Measurements from ENCODE around the gene CD300E.

The CD300E gene

DNA sequence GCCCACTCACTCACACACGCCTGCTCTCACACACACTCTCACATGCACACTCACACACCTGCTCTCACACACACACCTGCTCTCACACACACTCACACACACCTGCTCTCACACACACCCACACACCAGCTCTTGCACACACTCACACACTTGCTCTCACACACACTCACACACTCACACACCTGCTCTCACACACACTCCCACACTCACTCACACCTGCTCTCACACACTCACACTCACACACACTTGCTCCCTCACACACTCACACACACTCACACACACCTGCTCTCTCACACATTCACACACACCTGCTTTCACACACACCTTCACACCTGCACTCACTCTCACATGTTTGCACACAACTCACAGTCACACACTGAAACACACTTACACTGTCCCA, 60.2 kb downstream of the CD300E start:
- no peak for DNase-seq (ENCODE audit: low read depth, low spot score)
- H3K4me3 ChIP-seq (ENCODE audit: low read depth, low read length) = no peak overlapping the region
- TF ChIP-seq, protein P1, sequence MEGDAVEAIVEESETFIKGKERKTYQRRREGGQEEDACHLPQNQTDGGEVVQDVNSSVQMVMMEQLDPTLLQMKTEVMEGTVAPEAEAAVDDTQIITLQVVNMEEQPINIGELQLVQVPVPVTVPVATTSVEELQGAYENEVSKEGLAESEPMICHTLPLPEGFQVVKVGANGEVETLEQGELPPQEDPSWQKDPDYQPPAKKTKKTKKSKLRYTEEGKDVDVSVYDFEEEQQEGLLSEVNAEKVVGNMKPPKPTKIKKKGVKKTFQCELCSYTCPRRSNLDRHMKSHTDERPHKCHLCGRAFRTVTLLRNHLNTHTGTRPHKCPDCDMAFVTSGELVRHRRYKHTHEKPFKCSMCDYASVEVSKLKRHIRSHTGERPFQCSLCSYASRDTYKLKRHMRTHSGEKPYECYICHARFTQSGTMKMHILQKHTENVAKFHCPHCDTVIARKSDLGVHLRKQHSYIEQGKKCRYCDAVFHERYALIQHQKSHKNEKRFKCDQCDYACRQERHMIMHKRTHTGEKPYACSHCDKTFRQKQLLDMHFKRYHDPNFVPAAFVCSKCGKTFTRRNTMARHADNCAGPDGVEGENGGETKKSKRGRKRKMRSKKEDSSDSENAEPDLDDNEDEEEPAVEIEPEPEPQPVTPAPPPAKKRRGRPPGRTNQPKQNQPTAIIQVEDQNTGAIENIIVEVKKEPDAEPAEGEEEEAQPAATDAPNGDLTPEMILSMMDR (IDR thresholded peaks at IDR 0.05; ENCODE audit: low read depth, low read length) = no peak
- in situ Hi-C loops (cut with HindIII; ENCODE audit: low sequenced_read_pairs) = no loop called here

DNA sequence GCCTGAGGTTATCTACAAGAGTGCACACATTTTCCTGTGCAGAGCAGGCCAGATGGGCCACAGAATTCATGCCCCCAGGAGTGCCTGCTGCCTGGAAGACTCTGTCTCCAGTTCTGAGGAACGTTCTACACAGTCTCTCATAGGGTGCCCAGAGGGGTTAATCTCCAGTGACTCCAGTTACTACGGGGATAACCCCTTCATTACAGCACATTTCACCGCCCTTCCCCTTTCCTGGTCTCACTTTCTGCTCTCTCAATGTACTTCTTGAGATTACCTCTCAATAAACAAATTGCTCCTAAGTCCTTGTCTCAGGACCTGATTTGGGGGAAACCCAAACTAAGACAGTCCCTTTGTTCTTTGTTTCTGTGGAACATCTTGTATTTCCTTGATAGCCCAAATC, 62.0 kb downstream of the CD300E start:
- in situ Hi-C loops (cut with HindIII; ENCODE audit: low sequenced_read_pairs) = no loop called here
- no peak for DNase-seq (ENCODE audit: low read depth, low spot score)
- TF ChIP-seq, protein P1 (IDR thresholded peaks at IDR 0.05; ENCODE audit: low read depth, low read length) = no peak
- H3K4me3 ChIP-seq (ENCODE audit: low read depth, low read length) = no peak overlapping the region

Measured in astrocyte of the spinal cord (primary cell).